ENCODE results near the gene LRRK1. TPM values are rescaled to one million over a fixed set of nuclear protein-coding genes. Genes with fewer than 3 reads are reported as not detected.

LRRK1 gene
- total RNA-seq, 4 donors from 2014 or later, result 5.7 to 12.0 (median 10.0) TPM

GRCh38 chr15:100985401-100985800, 66.2 kb downstream of the LRRK1 start:
- DNase-seq, result no peak
- H3K27ac ChIP-seq, result no peak overlapping the region
- peaks cover 0 to 41% (median 0%) of the 10 kb centered on the region in 3 donors for H3K36me3 ChIP-seq
- H3K27me3 ChIP-seq, result no peaks in the 10 kb centered on the region
- H3K9me3 ChIP-seq, result no peaks in the 10 kb centered on the region
- WGBS, 2 donors, result 81 to 82% methylated on average over 3 to 4 of the region's 4 CpGs
- no peaks in the 10 kb centered on the region for H3K4me1 ChIP-seq
- H3K4me3 ChIP-seq, result no peak overlapping the region
- TF ChIP-seq POLR2A (IDR thresholded peaks at IDR 0.05), result no peak
- TF ChIP-seq, protein P1, sequence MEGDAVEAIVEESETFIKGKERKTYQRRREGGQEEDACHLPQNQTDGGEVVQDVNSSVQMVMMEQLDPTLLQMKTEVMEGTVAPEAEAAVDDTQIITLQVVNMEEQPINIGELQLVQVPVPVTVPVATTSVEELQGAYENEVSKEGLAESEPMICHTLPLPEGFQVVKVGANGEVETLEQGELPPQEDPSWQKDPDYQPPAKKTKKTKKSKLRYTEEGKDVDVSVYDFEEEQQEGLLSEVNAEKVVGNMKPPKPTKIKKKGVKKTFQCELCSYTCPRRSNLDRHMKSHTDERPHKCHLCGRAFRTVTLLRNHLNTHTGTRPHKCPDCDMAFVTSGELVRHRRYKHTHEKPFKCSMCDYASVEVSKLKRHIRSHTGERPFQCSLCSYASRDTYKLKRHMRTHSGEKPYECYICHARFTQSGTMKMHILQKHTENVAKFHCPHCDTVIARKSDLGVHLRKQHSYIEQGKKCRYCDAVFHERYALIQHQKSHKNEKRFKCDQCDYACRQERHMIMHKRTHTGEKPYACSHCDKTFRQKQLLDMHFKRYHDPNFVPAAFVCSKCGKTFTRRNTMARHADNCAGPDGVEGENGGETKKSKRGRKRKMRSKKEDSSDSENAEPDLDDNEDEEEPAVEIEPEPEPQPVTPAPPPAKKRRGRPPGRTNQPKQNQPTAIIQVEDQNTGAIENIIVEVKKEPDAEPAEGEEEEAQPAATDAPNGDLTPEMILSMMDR (IDR thresholded peaks at IDR 0.05), result no peak
- intact Hi-C loops (cut with DNase I), result no loop called here

GRCh38 chr15:100986158-100986896, 67.2 kb downstream of the LRRK1 start:
- 55 to 68% methylated on average over 6 of the region's 6 CpGs for WGBS, 2 donors
- DNase-seq, result no peak
- H3K9me3 ChIP-seq, result no peaks in the 10 kb centered on the region
- no peaks in the 10 kb centered on the region for H3K27me3 ChIP-seq
- no peaks in the 10 kb centered on the region for H3K4me1 ChIP-seq
- TF ChIP-seq POLR2A (IDR thresholded peaks at IDR 0.05), result no peak
- TF ChIP-seq, protein P1 (IDR thresholded peaks at IDR 0.05), result no peak
- H3K4me3 ChIP-seq, result no peak overlapping the region
- H3K36me3 ChIP-seq, result peaks cover 0 to 41% (median 0%) of the 10 kb centered on the region in 3 donors
- intact Hi-C loops (cut with DNase I), result no loop called here
- H3K27ac ChIP-seq, result no peak overlapping the region

DNA sequence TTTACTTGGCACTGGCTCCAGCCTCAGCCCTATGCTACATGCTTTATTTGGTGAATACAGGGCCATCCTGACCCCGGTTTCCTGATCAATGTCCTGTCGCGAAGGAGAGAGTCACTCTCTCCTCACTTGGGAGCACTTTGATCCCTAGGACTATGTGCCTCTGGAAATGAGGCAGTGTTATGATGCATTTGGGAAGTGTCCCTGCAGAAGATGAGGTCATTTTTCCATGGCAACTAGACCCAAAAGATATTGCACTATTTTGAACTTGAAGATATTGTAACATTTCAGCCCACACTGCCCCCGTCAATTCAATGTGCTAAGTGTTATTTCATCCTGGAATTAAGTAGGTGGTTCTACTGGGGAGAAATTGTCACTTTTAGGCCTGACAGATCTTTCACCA, 68.0 kb downstream of the LRRK1 start:
- H3K9me3 ChIP-seq, result no peaks in the 10 kb centered on the region
- intact Hi-C loops (cut with DNase I), result no loop called here
- H3K27ac ChIP-seq, result no peak overlapping the region
- H3K27me3 ChIP-seq, result no peaks in the 10 kb centered on the region
- no peak for DNase-seq
- no peak for TF ChIP-seq POLR2A (IDR thresholded peaks at IDR 0.05)
- TF ChIP-seq, protein P1 (IDR thresholded peaks at IDR 0.05), result no peak
- peaks cover 0 to 41% (median 0%) of the 10 kb centered on the region in 3 donors for H3K36me3 ChIP-seq
- H3K4me1 ChIP-seq, result no peaks in the 10 kb centered on the region
- 71 to 93% methylated on average over 2 to 4 of the region's 4 CpGs for WGBS, 2 donors
- H3K4me3 ChIP-seq, result no peak overlapping the region

GRCh38 chr15:100988297-100988696, 69.1 kb downstream of the LRRK1 start:
- no peak for TF ChIP-seq POLR2A (IDR thresholded peaks at IDR 0.05)
- TF ChIP-seq, protein P1 (IDR thresholded peaks at IDR 0.05), result no peak
- Histone ChIP-seq H3K9me3 (no peaks in the 10 kb centered on the region), H3K27me3 (no peaks in the 10 kb centered on the region), H3K4me1 (no peaks in the 10 kb centered on the region), H3K36me3 (peaks cover 0 to 40% (median 0%) of the 10 kb centered on the region in 3 donors), H3K27ac (no peak overlapping the region), H3K4me3 (no peak overlapping the region)
- intact Hi-C loops (cut with DNase I), result no loop called here
- WGBS, 2 donors, result 92 to 100% methylated on average over 4 to 5 of the region's 5 CpGs
- DNase-seq, result no peak

DNA sequence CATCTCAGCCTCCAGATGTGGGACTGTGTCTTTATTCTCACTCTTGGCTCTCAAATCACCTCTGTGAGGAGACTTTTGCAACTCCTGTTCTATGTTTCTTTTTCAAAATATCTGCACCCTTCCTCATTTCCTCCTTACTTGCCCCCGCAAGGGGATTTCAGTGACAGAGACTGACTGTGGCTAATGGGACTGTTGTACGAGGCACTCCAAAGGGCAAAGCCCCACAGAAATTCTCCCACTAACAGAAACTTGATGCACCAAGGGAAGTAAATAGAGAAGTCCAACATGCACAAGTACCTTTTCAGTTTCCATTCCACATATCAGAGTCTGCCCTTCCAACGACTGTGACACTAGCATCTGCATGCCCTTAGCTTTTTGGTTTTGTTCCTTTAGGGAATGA, 69.7 kb downstream of the LRRK1 start:
- Histone ChIP-seq H3K4me3 (no peak overlapping the region), H3K36me3 (peaks cover 0 to 34% (median 0%) of the 10 kb centered on the region in 3 donors), H3K4me1 (no peaks in the 10 kb centered on the region), H3K27me3 (no peaks in the 10 kb centered on the region), H3K27ac (no peak overlapping the region), H3K9me3 (no peaks in the 10 kb centered on the region)
- no peak for TF ChIP-seq POLR2A (IDR thresholded peaks at IDR 0.05)
- TF ChIP-seq, protein P1 (IDR thresholded peaks at IDR 0.05), result no peak
- no peak for DNase-seq
- 81 to 89% methylated on average over 3 of the region's 3 CpGs for WGBS, 2 donors
- intact Hi-C loops (cut with DNase I), result no loop called here

Measured in esophagus squamous epithelium (tissue), 5 donors.